ELF-1 (cell line): ENCODE data around the gene PPM1H.
"Not testable (repeated sequence)": the region's sequence is repeated elsewhere in the genome, so short reads cannot be mapped to it uniquely, and the experiment has no call there.

Experiments
- DNase-seq: peaks from one replicate; pipeline ENCODE4 v3.0.0-alpha.2; 2016; ENCODE audit warnings: low read depth, low spot score

The PPM1H gene

DNA sequence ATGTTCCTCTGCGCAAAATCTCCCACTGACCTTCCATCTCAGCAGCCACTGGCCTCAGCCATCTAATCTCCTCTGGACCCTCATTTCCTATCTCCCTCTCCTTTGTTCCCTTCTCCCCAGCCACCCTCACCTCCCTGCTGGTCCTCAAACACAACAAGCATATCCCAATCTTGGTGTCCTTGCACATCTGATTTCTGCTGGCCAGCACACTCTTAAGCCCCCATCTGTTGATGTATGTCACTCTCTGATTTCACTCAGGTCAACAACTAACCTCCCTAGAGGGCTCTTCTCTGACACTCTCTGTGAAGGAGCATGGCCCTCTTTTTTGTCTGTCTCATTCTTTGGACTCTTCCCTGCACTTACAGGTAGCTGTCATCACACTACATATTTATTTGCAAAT lies 25.6 kb downstream of the PPM1H start:
- no peak for DNase-seq

- no peak for DNase-seq
These were observed 26.3 kb downstream of the PPM1H start for GRCh38 chr12:62908674-62909073.

- DNase-seq, result no peak
These were observed 27.4 kb downstream of the PPM1H start for GRCh38 chr12:62907561-62907960.

DNA sequence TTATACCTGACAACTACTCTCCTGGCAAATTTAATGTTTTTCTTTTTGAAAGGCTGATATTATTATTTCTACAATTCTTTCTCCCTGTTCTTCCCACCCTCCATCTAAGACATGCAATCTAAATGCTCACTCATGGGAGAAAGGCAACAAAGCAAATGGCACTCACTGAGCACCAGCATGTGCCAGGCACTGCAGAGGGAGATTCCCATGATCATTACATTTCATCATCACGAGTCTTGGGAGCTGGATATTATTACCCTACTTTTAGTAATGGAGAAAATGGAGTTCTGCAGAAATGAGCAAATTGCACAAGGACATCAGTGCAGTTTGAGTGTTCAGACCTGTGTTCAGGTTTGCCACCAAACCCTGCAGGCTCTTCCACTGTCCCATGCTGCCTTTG lies 27.9 kb downstream of the PPM1H start:
- DNase-seq, result no peak

DNA sequence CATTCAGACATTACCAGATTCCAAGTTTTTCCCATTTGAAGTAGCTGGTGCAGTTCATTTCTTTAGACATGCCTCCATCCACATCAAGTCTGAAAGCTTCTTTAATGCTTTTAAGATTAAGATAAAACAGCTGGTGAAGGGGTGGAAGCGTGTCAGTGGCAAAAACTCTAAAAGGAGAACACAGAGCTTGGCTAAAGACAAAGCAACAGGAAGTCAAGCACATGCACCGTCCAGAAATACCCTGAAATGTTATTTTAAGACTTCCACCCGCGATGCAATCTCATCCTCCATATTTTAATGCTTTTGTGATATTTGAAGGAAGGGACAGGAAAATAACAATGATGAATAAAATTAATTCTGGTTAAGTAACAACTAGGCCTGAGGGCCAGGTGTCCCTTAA lies 31.8 kb downstream of the PPM1H start:
- DNase-seq, result no peak

- DNase-seq, result no peak
These were observed 34.2 kb downstream of the PPM1H start for GRCh38 chr12:62900686-62901272.

DNA sequence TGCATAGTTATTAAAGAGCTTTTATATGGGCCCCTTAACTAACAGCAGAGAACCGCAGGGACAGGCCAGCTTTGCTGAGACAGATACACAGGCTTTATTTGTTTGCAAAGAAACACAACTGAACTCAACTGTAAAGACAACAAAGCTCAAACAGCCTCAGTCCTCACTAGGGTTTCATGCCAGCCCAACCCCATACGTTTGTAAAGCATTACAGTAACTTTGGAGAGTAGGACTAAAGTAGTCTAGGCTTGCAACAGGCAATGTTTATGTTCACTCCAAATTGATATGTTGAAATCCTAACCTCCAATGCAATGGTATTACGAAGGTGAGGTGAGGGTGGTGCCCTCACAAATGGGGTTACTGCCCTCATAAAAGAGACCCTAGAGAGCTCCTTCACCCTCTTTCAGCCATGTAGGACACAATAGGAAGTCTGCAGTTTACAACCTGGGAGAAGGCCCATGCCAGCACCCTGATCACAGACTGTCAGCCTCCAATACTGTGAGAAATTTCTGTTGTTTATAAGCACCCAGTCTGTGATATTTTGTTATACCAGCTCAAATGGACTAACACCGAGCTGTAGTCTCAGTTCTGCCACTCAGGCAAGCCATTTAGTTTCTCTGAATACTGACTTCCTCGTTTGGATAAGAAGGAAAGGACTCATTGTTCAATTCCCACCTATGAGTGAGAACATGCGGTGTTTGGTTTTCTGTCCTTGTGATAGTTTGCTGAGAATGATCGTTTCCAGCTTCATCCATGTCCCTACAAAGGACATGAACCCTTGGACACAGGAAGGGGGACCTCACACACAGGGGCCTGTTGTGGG lies 35.2 kb downstream of the PPM1H start:
- DNase-seq, result no peak

- DNase-seq, result no peak
These were observed 36.4 kb downstream of the PPM1H start for GRCh38 chr12:62898526-62898925.

- DNase-seq, result peak; percentile 23
These were observed 39.5 kb downstream of the PPM1H start for GRCh38 chr12:62895351-62895877.

- no peak for DNase-seq
These were observed 41.7 kb downstream of the PPM1H start for GRCh38 chr12:62893276-62893675.

GRCh38 chr12:62891805-62892549 lies 43.0 kb downstream of the PPM1H start:
- no peak for DNase-seq

DNA sequence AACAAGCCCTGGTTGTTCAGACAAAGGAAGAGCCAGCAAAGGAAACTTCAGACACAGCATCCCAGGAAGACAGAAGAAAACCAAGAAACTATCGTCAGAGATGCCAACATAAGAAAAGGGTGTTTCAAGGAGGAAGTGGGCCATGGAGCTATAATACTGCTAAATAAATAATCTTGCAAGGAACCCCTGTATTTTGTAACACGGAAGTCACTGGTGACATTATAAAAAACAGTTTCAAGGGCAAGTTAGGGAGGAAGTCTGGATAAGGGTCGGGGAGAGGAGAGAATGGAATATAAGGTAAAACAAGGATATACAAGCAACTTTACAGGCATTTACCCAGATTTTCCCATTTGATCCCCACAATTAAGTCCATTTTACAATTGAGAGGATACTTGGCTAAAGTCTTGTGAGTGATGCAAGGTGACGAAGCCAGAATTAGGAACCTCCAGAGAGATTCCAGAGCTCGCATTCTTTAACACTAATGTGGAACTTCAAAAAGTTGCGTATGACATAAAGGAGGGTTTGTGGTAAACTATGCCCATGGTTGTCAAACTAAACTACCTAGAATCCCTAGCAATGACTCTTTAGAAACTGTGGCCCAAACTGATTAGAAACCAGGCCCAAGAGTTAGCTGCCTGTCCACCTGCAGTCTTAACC lies 46.4 kb downstream of the PPM1H start:
- DNase-seq, result no peak

DNA sequence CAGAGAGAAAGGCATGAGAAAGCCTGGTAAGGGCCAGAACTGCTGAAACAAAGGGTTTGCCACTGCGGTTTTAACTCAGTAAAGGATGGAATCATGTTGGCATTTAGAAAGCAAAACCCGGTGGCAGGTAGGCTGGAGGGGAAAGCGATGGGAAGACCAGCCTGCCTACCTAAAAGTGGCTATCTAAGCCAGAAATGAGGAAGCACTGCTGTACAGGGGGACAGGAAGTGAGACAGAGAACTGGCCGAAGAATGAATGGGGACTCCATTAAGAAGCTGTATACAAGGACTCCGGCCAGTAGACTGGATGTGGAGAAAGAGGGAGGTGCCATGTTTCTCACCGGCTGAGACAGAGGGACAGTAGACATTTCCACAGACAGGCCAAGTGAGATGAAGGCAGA lies 48.2 kb downstream of the PPM1H start:
- DNase-seq, result no peak

GRCh38 chr12:62885242-62885641 lies 49.7 kb downstream of the PPM1H start:
- DNase-seq, result no peak

GRCh38 chr12:62884832-62885231 lies 50.1 kb downstream of the PPM1H start:
- DNase-seq, result not testable (repeated sequence)

DNA sequence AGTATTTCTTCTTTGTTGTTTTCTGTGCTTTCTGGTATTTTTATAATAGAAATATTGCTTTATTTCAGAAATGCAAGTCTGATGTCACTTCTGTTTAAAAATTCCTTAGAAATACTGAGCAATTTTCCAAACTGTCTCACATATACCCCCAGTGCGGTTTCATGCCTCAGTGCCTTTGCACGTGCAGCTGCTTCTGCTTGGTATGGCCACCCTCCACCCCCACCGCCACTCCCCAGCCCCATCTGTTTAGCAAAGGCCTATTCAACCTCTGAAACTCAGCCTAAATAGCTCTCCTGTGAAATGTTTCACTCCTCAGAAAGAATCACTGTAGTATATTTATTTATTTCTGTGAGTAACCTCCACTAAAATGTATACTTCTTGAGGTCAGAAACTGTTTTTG lies 52.3 kb downstream of the PPM1H start:
- DNase-seq, result no peak

GRCh38 chr12:62882140-62882539 lies 52.8 kb downstream of the PPM1H start:
- DNase-seq, result no peak

GRCh38 chr12:62879691-62880090 lies 55.3 kb downstream of the PPM1H start:
- DNase-seq, result no peak

DNA sequence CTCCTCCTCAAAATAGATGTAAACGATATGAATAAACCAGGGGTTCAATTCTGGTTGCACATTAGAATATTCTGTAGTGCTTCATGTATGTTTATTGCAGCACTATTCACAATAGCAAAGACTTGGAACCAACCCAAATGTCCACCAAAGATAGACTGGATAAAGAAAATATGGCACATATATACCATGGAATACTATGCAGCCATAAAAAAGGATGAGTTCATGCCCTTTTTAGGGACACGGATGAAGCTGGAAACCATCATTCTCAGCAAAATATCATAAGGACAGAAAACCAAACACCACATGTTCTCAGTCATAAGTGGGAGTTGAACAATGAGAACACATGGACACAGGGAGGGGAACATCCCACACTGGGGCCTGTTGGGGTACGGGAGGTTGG lies 55.7 kb downstream of the PPM1H start:
- DNase-seq, result not testable (repeated sequence)

- DNase-seq, result no peak
These were observed 56.7 kb downstream of the PPM1H start for GRCh38 chr12:62878211-62878610.

DNA sequence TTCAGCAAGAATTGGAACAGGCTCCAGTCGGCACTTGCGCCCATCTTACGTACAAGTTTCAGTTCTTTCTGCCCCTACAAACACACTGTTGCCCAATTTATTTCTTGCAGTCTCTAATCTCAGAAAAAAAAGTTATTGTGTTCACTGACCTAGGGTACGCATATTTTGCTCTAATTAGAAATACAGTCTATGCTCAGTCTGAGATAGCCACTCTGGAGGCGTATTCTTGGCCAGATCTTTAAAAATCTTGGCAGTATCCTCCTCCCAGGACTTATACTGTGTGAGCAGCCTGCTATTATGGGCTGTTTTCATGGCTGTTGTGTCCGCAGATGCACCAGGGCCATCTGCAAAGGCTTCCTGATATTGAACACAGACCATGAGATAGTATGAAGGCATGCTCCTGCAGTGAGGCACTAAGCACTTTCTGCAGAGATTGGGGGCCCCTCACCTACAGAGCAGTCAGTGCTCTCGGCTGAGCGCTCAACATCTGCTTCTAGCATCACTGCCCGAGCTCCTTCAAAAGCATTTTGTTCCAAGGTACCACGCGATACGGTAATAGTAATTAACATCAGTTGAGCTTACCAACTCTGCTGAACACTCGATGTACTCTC lies 57.9 kb downstream of the PPM1H start:
- no peak for DNase-seq
